Mucosa of descending colon (tissue), 3 donors: ENCODE results near the gene DPH1. TPM values are rescaled to one million over a fixed set of nuclear protein-coding genes. Genes with fewer than 3 reads are reported as not detected.
A peak's percentile ranks its signal among the peaks of the same experiment; 100 is the strongest.

ENCODE experiments used
- ATAC-seq: fragments of 200-7000 bp; cut with Tn5 transposase; one replicate; pipeline ENCODE4 v1.9.1; 2020; ENCODE audit warnings: mild to moderate bottlenecking, moderate library complexity
- DNase-seq, 3 donors: peaks; one replicate each; pipeline ENCODE4 v3.0.0-alpha.2; 2020
- H3K36me3 ChIP-seq: fragments of 200-600 bp; one replicate; pipeline ENCODE4 v1.8.0; 2021; ENCODE audit warnings: low read depth, mild to moderate bottlenecking
- H3K4me1 ChIP-seq: fragments of 200-600 bp; one replicate; pipeline ENCODE4 v1.8.0; 2021; ENCODE audit warnings: low read depth, mild to moderate bottlenecking
- H3K4me3 ChIP-seq: fragments of 200-600 bp; one replicate; pipeline ENCODE4 v1.8.0; 2021; ENCODE audit warnings: mild to moderate bottlenecking
- H3K9me3 ChIP-seq: fragments of 200-600 bp; one replicate; pipeline ENCODE4 v1.8.0; 2021; ENCODE audit warnings: mild to moderate bottlenecking
- CTCF ChIP-seq: fragments of 200-600 bp; IDR thresholded peaks from one replicate; pipeline ENCODE4 v1.8.0; 2022; ENCODE audit warnings: antibody characterized with exemption, mild to moderate bottlenecking
- intact Hi-C, 2 donors: fragments of 100-400 bp; cut with DNase I in 1 of 2; cut with micrococcal nuclease in 1 of 2; formaldehyde crosslinking; loops; one replicate each; pipeline versions ENCODE4 v1.11.0 to v1.11.1; 2022; cut with DNase I, micrococcal nuclease
- total RNA-seq, 3 donors: library from RNA; stranded (reverse); fragmentation: NEBNext Ultra II Directional in 2 of 3; extraction: Animal tissue kit (Norgen Biotek cat#: 25700) in 2 of 3; gene quantifications; one replicate each; pipeline versions ENCODE4 v1.2.1 to v1.2.4, GENCODE V29; 2021 to 2023
- donor health status: DM: no; HTN: no; CAD: no; lungs with moderate emphysema.
- donor health status: DM: no; HTN: no; CAD: no.
- donor health status: DM: no; HTN: yes; CAD: no.

Gene DPH1
- total RNA-seq, 3 donors from 2014 or later: 33.1 to 43.7 (median 42.2) TPM

GRCh38 chr17:2057760-2058585, 28.0 kb downstream of the DPH1 start:
- intact Hi-C loops: loop anchor here (2.0 to 10.0 kb wide), 3 partner anchors 183 to 227 kb away; no protein-coding TSS in a partner anchor
- ATAC-seq: no peak
- Histone ChIP-seq H3K4me3 (no peak overlapping the region), H3K4me1 (peaks cover 45% of the 10 kb centered on the region), H3K36me3 (no peaks in the 10 kb centered on the region), H3K9me3 (no peaks in the 10 kb centered on the region)
- TF ChIP-seq CTCF: no peak
- DNase-seq: peak in 2 of 3 donors; percentile 57 to 71

GRCh38 chr17:2058586-2059546, 28.9 kb downstream of the DPH1 start:
- Histone ChIP-seq H3K4me3 (no peak overlapping the region), H3K36me3 (no peaks in the 10 kb centered on the region), H3K4me1 (peaks cover 43% of the 10 kb centered on the region), H3K9me3 (no peaks in the 10 kb centered on the region)
- DNase-seq: peak; percentile 89 to 93 (median 89)
- TF ChIP-seq CTCF: peak; percentile 78
- intact Hi-C loops: loop anchor here (2.0 to 10.0 kb wide), 3 partner anchors 182 to 226 kb away; no protein-coding TSS in a partner anchor
- ATAC-seq: peak; percentile 72

GRCh38 chr17:2059547-2060384, 29.8 kb downstream of the DPH1 start:
- no peak for ATAC-seq

GRCh38 chr17:2060385-2060658, 30.4 kb downstream of the DPH1 start:
- Histone ChIP-seq H3K4me1 (peaks cover 33% of the 10 kb centered on the region), H3K9me3 (no peaks in the 10 kb centered on the region), H3K36me3 (no peaks in the 10 kb centered on the region), H3K4me3 (no peak overlapping the region)
- DNase-seq: no peak
- intact Hi-C loops: no loop called here
- TF ChIP-seq CTCF: no peak
- no peak for ATAC-seq

More at GRCh38 chr17:2059547-2060384, 29.8 kb downstream of the DPH1 start:
- Histone ChIP-seq H3K4me3 (no peak overlapping the region), H3K36me3 (no peaks in the 10 kb centered on the region), H3K4me1 (peaks cover 37% of the 10 kb centered on the region), H3K9me3 (no peaks in the 10 kb centered on the region)
- TF ChIP-seq CTCF: no peak
- DNase-seq: no peak
- intact Hi-C loops: loop anchor here (2.0 to 10.0 kb wide), 3 partner anchors 181 to 225 kb away; no protein-coding TSS in a partner anchor
